K562 (cell line): Measurements from ENCODE around the gene MRPL41. TPM values are rescaled to one million over a fixed set of nuclear protein-coding genes. Genes with fewer than 3 reads are reported as not detected.
A peak's percentile ranks its signal among the peaks of the same experiment; 100 is the strongest.

Experiments used
- BHLHE40 ChIP-seq: IDR thresholded peaks from 2 replicates; pipeline ENCODE4 v1.6.1; 2011; ENCODE audit warnings: low read length, improper control_type of control experiment
- EZH2 ChIP-seq: IDR thresholded peaks from 2 replicates; pipeline ENCODE4 v1.6.1; 2012; ENCODE audit warnings: low read depth, mild to moderate bottlenecking, inconsistent platforms, low read length, borderline replicate concordance
- FOXJ3 ChIP-seq: sonication (generic); formaldehyde crosslinking; IDR thresholded peaks from 2 replicates; pipeline ENCODE4 v1.4.0; 2020; ENCODE audit warnings: mild to moderate bottlenecking, missing genetic modification reagents
- GMEB1 ChIP-seq: fragments of 250-450 bp; sonication (Bioruptor Pico); IDR thresholded peaks from 2 replicates; pipeline ENCODE4 v1.4.0; 2020; ENCODE audit warnings: mild to moderate bottlenecking
- HDAC1 ChIP-seq, 2 experiments: fragments of 450-650 bp; IDR thresholded peaks; 2 replicates each; pipeline ENCODE4 v1.6.1; 2016 to 2017; ENCODE audit warnings: inconsistent platforms in 1 of 2, mild to moderate bottlenecking in 1 of 2, moderate library complexity in 1 of 2
- HDAC2 ChIP-seq: fragments of 450-650 bp; IDR thresholded peaks from 2 replicates; pipeline ENCODE4 v1.6.1; 2016; ENCODE audit warnings: mild to moderate bottlenecking
- HNRNPUL1 ChIP-seq: fragments of 200-400 bp; formaldehyde crosslinking; IDR thresholded peaks from 2 replicates; pipeline ENCODE4 v1.6.1; 2017; ENCODE audit warnings: low read length
- MAFG ChIP-seq: fragments of 450-650 bp; conservative IDR thresholded peaks from 2 replicates; pipeline ENCODE4 v1.6.1; 2016; ENCODE audit warnings: missing genetic modification characterization, missing compliant biosample characterization
- MAZ ChIP-seq, 2 experiments: fragments of 450-650 bp in 1 of 2; sonication (generic) in 1 of 2; formaldehyde crosslinking; IDR thresholded peaks in 1 of 2; conservative IDR thresholded peaks in 1 of 2; 2 replicates each; pipeline versions ENCODE4 v1.4.0 to v1.5.0; 2020; ENCODE audit warnings: mild to moderate bottlenecking in 1 of 2, missing genetic modification reagents in 1 of 2
- MXI1 ChIP-seq: IDR thresholded peaks from 2 replicates; pipeline ENCODE4 v1.6.1; 2011; ENCODE audit warnings: low read depth, mild to moderate bottlenecking, improper control_type of control experiment, low read length
- NR1H2 ChIP-seq: sonication (generic); formaldehyde crosslinking; IDR thresholded peaks from 2 replicates; pipeline ENCODE4 v1.4.0; 2020; ENCODE audit warnings: mild to moderate bottlenecking, missing genetic modification reagents
- NR2C2 ChIP-seq, 2 experiments: fragments of 200-800 bp in 1 of 2; sonication (Bioruptor generic) in 1 of 2; sonication (generic) in 1 of 2; formaldehyde crosslinking in 1 of 2; IDR thresholded peaks; 2 replicates each; pipeline versions ENCODE4 v1.6.1 to v1.8.0; 2016 to 2022; ENCODE audit warnings: mild to moderate bottlenecking in 1 of 2, missing compliant biosample characterization in 1 of 2, missing genetic modification characterization in 1 of 2, missing genetic modification reagents in 1 of 2
- PHB ChIP-seq: fragments of 250-450 bp; sonication (Bioruptor Pico); IDR thresholded peaks from 2 replicates; pipeline ENCODE4 v1.5.0; 2021
- RBM22 ChIP-seq: fragments of 200-400 bp; formaldehyde crosslinking; IDR thresholded peaks from 2 replicates; pipeline ENCODE4 v1.6.1; 2018; ENCODE audit warnings: low read length, low read depth; ENCODE audit not compliant: poor library complexity, severe bottlenecking
- SAP30 ChIP-seq: fragments of 200-600 bp; sonication (generic); IDR thresholded peaks from 2 replicates; pipeline ENCODE4 v1.6.1; 2012; ENCODE audit warnings: borderline replicate concordance, low read depth, mild to moderate bottlenecking, moderate library complexity, low read length, control low read depth, inconsistent platforms; ENCODE audit not compliant: insufficient read depth, poor library complexity, severe bottlenecking
- TBL1XR1 ChIP-seq, 2 experiments: IDR thresholded peaks; 2 replicates each; pipeline ENCODE4 v1.6.1; 2012; ENCODE audit warnings: improper control_type of control experiment in 2 of 2, low read length in 2 of 2, mild to moderate bottlenecking in 1 of 2
- TCF7L2 ChIP-seq: fragments of 150-350 bp; IDR thresholded peaks from 2 replicates; pipeline ENCODE4 v1.6.1; 2016; ENCODE audit warnings: low read depth, mild to moderate bottlenecking, low read length, moderate library complexity
- XRCC4 ChIP-seq: IDR thresholded peaks from one replicate; pipeline ENCODE4 v1.6.1; 2011; ENCODE audit not compliant: insufficient read depth, insufficient read length; ENCODE audit errors: extremely low read depth
- ZNF23 ChIP-seq: fragments of 250-450 bp; sonication (Bioruptor Pico); IDR thresholded peaks from 2 replicates; pipeline ENCODE4 v1.4.0; 2020; ENCODE audit warnings: mild to moderate bottlenecking
- ZNF282 ChIP-seq: sonication (generic); formaldehyde crosslinking; IDR thresholded peaks from 2 replicates; pipeline ENCODE4 v1.8.1; 2023; ENCODE audit warnings: missing genetic modification reagents
- ZNF639 ChIP-seq, 2 experiments: fragments of 200-800 bp in 1 of 2; sonication (Bioruptor generic) in 1 of 2; sonication (generic) in 1 of 2; formaldehyde crosslinking in 1 of 2; IDR thresholded peaks in 1 of 2; conservative IDR thresholded peaks in 1 of 2; 2 replicates each; pipeline versions ENCODE4 v1.5.0 to v1.6.1; 2016 to 2020; ENCODE audit warnings: missing compliant biosample characterization in 1 of 2, missing genetic modification characterization in 1 of 2, missing genetic modification reagents in 1 of 2
- ZNF766 ChIP-seq: fragments of 200-800 bp; sonication (Bioruptor generic); conservative IDR thresholded peaks from 2 replicates; pipeline ENCODE4 v1.6.1; 2016; ENCODE audit warnings: missing genetic modification characterization, missing compliant biosample characterization
- polyA plus RNA-seq, 8 experiments: library from polyadenylated mRNA; depleted of rRNA in 4 of 8; stranded (reverse) in 5 of 8; unstranded in 3 of 8; fragments of >200 nt; fragmentation: Nextera tagmentation in 2 of 8; fragmentation: Illumina TruSeq in 1 of 8; extraction: Ambion mirVana in 2 of 8; extraction: Trizol in 1 of 8; gene quantifications; 2 replicates each; pipeline versions ENCODE4 v1.2.1 to v1.2.3, GENCODE V29; 2011 to 2014; ENCODE audit warnings: inconsistent platforms in 1 of 8, missing spikeins in 1 of 8
- total RNA-seq, 7 experiments: library from RNA; depleted of rRNA in 6 of 7; stranded (reverse); fragments of >200 nt in 6 of 7; fragmentation: Illumina TruSeq in 2 of 7; extraction: Trizol in 2 of 7; gene quantifications; 2 replicates each; pipeline versions ENCODE4 v1.2.1 to v1.2.3, GENCODE V29; 2011 to 2021; ENCODE audit warnings: low replicate concordance in 1 of 7

MRPL41 gene
- total and polyA plus RNA-seq, 9 of the 15 experiments (the other 6 are each of a cell fraction or from before 2014, with no cell fraction given), result 2.6 to 259 (median 21.6) TPM

- TF ChIP-seq RBM22 (no peak), EZH2 (no peak), TCF7L2 (no peak), ZNF282 (CRISPR knock-in tag) (no peak), ZNF23 (no peak), NR1H2 (CRISPR knock-in tag) (no peak), GMEB1 (CRISPR knock-in tag) (no peak), PHB (no peak), HDAC2 (no peak), HDAC1 (IDR thresholded peaks at IDR 0.05) (peak in 1 of 2 experiments; percentile 95; a peak in 2 of 4 replicates), BHLHE40 (peak; percentile 93), SAP30 (peak; percentile 41), NR2C2 (CRISPR knock-in tag; IDR thresholded peaks at IDR 0.05) (no peak), NR2C2 (tag; IDR thresholded peaks at IDR 0.05) (no peak), FOXJ3 (CRISPR knock-in tag) (no peak), MXI1 (peak; percentile 79; the same call in 1 of the 2 replicates), XRCC4 (no peak), ZNF639 (CRISPR knock-in tag; conservative IDR thresholded peaks at IDR 0.05 in 1 of 2, IDR thresholded peaks at IDR 0.05 in 1 of 2) (no peak), ZNF766 (CRISPR knock-in tag) (no peak), MAFG (tag) (no peak), HNRNPUL1 (no peak), TBL1XR1 (IDR thresholded peaks at IDR 0.05; ENCODE audit: low read length in 2 of 2) (no peak), MAZ (CRISPR knock-in tag; conservative IDR thresholded peaks at IDR 0.05 in 1 of 2, IDR thresholded peaks at IDR 0.05 in 1 of 2) (peak in 1 of 2 experiments; percentile 46; a peak in 1 of 4 replicates)
Measured at GRCh38 chr9:137550231-137550621, 1.5 kb upstream of the MRPL41 start, which contains the start of gene PNPLA7 (continued).
